GM18867 (cell line): ENCODE results near the gene AIFM3.
"Not testable (repeated sequence)": the region's sequence is repeated elsewhere in the genome, so short reads cannot be mapped to it uniquely, and the experiment has no call there.

ENCODE experiments used
- ATAC-seq: cut with Tn5 transposase; IDR thresholded peaks from one replicate; pipeline ENCODE4 v1.9.1; 2021; ENCODE audit warnings: mild to moderate bottlenecking, moderate library complexity; ENCODE audit not compliant: unreplicated experiment

AIFM3 gene

DNA sequence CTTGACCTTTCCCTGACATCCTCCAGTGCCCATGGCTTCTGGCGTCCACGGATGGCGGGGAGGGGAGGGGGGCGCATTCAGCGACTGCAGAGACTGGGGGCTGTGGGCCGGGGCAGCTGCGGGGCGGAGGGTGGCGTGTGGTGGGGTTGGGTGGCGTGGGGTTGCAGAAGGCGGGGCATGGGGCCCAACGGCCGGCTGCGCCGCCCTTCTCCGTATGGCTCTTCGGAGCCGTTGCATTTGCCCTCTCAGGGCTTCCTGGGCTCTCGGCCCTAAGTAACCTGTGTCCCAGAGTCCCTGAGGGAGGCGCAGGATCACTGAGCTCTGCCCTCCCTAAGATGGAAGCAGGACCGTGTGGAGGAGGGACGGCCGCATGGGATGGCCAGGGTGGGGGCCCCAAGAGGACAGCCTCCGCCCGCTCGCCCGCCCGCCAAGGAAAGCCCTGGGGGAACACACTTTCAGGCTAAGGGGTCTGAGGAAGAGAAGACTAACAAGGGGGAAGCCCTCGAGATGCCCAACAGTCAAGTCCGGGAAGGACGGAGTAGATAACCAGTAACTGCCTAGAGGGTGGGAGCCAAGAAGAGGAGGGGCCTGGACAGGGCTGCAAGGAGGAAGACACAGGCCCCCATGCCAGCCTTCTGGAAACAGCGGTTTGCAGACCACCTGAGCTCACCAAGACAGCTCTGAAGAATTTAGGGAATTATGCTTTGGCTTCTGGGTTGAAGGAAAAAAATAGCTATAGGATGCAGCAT, 9.2 kb upstream of the AIFM3 start:
- no peak for ATAC-seq

DNA sequence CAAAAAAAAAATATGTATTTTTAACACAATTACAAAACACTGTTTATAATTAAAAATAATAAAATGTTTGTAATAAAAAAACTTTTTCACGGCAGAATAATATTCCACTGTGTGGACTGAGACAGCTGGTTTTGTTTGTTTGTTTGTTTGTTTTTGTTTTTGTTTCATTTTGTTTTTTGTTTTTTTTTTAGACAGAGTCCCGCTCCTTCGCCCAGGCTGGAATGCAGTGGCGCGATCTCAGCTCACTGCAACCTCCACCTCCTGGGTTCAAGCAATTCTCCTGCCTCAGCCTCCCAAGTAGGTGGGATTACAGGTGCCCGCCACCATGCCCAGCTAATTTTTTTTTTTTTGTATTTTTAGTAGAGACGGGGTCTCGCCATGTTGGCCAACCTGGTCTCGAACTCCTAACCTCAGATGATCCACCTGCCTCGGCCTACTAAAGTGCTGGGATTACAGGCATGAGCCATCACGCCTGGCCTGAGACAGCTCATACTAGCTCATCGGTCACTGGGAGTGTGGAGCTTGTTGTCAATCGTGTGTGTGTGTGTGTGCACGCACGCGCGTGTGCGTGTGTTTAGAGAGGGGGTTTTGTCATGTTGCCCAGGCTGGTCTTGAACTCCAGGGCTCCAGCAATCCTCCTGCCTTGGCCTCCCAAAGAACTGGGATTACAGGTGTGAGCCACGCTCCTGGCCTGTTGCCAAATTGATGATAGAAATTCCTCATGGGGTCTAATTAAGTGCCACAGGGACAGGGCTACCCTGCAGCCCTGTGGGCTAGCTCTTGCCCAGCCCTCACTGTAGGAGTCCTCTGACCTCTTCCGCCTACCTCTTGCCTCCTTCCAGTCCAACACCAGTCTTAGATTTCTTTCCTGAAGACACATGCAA, 7.2 kb upstream of the AIFM3 start:
- ATAC-seq = no peak

DNA sequence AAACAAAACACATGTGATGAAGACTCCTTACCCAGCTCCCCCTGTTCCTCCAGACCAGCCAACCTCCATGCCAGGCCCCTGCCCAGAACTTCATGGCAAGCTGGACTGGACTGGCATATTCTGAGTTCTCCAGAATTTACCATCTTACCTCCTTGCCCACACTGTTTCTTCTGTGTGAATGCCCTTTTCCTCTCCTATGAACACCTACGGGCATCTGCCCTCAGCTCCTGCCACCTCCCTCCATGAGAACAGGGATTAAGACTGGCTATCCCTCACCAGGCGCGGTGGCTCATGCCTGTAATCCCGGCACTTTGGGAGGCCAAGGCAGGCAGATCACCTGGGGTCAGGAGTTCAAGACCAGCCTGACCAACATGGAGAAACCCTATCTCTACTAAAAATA, 6.4 kb upstream of the AIFM3 start:
- no peak for ATAC-seq

DNA sequence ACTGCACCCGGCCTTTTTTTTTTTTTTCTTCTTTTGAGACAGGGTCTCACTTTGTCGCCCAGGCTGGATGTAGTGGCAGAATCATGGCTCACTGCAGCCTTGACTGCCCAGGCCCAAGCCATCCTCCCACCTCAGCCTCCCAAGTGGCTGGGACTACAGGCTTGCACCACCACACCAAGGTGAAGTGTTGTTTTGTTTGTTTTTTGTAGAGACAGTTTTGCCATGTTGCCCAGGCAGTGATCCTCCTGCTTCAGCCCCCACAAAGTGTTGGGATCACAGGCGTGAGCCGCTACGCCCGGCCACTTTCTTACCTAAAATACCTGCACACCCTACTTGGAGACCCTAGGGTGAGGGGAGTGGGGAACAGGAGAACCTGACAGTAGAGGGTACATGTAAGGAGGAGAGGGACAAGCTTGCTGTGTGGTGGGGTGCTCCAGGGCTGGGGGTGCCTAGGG, 4.5 kb upstream of the AIFM3 start:
- no peak for ATAC-seq

DNA sequence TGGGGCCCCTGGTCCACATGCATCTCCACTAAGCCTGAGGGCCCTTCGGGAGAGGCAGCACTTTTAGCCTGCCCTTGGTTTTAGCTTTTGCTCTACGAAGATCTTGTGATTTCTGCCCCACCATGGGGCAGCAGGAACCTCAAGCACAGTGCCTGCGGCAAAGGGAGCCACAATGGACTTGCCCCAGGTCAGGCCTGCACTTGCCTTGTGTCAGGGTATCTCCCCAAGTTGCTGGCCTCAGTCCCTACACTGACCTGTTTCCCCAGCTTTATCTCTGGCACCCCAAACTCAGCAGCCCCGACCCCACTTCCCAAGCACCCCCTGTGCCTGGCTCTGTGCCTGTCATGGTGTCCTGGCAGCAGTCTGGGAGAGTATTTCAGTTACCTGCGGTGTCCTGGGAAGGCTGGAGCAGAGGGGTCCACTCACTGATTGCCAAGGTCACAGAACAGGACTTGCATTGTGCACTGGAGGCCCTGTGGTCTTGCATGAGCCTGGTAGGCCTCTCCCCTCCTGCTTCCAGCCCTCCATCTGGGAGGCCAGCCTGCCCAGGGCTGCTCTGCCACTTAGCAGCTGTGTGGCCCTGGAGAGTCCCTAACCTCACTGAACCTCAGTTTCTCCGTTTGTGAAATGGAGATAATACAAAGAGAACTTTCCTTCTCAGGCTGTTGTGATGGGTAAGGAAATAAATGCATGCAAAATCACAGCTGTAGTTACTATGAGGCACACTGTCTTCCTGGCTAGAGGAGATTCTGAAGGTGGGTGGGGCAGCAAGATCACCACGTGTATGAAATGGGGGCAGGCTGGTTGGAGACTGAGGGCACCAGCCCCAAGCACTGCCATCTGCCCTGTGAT, 3.6 kb upstream of the AIFM3 start:
- no peak for ATAC-seq

DNA sequence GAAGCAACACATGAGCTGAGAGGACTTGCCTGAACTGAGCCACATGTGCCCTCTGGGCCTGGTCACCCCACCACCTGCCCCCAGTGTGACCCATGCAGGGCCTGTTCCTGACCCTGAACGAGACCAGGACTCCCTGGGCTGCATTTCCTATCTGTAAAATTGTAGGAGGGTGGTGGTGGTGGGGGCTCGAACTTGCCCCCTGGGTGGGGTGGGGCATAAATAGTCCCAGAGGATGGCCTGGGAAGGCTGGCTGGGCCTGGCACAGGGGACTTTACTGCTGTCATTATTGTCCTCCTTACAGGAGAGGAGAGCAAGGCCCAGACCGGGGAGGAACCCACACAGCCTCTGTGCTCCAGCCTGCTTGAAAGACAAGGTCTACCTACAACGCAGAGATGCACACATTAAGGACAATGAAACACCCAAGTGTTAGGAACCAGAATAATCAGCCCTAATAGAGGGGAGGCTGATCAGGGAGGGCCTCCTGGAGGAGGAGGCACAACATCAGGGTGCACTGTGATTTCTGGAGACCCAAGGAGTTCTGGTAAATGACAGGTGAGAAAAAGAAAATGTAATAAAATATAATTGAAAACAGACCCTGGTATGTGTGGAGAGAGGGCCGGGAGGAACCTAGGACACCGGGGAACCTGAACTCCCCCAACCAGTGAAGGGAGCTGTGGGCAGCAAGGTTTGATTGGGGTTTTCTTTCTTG, 2.8 kb upstream of the AIFM3 start:
- no peak for ATAC-seq

DNA sequence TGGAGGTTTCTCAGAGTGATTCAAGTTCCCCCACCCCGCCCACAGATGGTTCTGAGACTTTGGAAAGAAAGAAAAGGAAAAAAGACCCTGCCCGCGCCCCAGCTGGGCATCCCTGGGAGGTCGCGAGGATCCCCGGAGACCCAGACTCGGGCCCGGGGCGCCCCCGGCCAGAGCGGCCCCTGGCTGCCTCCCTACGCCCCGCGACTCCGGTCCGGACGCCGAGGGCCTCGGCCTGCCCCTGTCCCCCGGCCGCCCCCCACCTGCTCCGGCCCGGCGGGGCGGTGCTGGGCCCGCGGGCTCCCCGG, 2.3 kb upstream of the AIFM3 start:
- ATAC-seq = no peak

DNA sequence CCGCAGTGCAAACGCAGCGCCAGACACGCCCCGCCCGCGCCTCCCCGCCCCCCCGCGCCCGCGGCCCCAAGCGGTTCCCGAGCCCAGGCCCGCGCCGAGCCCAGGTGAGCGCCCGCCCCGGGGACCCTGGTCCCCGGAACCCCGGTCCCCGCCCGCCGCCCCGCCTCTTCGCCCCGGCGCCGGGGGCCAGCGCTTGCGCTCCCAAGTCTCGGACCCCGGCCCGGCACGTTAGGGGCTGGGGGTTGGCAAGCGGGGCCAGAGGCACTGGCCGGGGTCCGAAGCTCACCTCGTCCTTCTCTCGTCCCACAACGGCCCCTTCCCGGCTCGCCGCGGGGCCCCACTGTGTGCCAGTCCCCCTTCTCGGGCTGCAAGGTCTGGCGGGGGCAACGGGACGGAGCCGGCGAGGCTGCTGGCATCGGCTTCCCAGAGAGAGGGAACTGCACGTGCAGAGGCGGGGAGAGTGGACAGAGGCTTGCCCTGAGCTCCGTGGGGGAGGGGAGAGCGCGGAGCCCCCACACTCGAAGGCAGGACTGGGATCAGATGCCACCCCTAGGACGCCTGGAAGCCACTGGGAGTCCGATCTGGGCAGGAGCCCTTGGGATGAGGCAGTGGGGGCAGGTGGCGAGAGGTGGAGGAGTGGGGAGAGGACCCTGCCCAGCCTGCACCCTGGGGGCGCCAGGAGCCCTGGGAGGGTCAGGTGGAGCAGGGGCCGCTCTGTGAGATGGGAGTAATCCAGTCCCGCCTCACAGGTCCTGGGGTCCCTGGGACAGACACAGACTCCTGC, 1.8 kb upstream of the AIFM3 start:
- no peak for ATAC-seq

DNA sequence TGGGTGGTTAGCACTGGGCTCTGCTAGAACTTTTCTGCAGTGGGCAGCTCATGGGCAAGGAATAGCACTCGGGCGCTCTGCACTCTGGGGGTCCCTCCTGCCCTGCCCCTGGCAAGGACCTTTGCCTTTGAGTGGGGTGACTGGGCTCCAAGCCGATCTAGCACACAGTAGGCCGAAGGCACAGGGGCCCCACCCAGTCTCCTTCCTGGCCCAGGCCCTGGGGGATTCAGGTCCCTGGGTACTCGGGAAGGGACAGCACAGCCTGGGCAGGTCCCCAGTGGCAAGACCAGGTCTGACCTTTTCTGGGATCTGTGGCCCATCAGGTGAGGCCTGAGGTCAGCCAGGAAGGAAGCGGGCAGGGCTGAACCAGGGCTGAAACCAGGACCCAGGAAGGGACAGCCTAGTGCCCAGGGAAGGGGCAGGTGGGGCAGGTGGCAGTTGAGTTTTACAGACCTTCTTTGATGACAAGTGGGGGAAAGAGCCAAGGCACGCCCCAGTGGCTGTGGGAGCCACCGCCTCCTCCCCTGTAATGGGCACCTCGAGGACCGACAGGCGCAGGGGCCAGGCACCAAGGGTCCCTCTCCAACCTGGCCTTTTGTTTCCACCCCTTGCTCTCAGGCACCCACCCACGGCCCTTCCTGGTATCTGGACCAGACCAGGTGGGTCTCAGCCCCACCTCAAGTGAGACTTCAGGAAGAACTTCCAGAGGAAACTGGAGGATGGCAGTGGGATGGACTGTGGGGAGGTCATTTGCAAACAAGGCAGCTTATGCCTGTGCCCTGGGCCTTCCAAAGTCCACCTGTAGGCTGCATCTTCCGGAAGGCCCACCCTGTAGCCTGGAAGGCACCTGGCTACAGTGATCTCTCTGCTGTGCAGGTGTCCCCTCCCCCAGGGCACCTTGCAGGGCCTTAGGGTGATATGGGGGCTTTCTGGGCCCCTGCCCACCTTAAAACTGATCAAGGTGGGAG, 883 bp upstream of the AIFM3 start:
- no peak for ATAC-seq

DNA sequence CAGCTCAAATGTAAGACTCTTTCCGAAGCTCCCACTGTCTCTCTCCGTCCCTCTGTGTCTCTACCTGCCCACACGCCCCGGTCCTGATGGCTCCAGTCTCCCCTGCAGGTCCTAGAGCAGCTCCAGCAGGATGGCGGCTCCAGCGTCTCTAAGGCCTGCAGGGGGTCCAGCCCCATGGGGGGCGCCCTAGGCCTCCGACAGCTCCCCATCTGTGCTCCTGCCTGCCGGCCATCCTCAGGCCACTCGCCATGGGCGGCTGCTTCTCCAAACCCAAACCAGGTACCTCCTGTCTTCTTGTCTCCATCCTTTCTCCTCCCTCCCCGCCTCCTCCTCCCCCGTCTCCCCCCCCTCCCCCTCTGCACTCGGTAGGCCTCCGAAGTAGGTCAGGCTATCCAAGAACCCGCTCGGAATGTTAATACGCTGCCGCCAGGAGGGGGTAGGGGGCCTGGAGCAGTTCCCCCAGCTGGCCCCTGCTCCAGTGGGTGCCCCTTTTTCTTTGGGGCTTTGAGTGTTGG, 699 bp downstream of the AIFM3 start:
- ATAC-seq = no peak

DNA sequence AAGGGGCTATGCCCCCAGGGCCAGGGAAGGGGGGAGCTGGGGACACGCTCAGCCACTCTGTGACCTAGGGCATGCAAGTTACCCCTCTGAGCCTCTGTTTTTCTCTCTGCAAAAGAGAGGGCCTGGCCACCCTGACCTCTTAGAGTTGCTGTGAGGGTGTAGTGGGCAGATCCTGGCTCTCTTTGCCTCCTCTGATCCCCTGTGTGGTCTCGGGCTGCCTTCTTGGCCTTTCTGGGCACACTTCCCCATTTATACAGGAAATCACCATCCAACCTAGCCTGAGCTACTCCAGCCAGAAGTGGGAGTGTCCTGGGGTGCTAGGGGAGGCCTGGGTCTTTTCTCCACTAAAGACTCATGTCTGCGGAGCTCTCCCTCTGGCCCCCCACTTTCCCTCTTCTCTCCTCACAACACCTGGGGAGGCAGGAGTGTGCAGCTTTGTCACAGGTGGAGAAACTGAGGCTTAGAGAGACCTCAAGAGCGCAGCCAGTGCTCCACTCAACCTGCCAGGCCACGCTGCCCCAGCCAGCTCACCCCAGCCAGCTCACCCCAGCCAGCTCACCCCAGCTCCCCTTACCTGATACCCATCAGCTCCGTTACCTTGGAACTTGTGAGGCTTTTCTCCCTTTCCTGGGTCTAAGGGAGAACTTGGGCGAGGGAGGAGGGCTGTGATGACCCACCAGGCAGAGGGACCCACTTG, 1.4 kb downstream of the AIFM3 start:
- no peak for ATAC-seq

DNA sequence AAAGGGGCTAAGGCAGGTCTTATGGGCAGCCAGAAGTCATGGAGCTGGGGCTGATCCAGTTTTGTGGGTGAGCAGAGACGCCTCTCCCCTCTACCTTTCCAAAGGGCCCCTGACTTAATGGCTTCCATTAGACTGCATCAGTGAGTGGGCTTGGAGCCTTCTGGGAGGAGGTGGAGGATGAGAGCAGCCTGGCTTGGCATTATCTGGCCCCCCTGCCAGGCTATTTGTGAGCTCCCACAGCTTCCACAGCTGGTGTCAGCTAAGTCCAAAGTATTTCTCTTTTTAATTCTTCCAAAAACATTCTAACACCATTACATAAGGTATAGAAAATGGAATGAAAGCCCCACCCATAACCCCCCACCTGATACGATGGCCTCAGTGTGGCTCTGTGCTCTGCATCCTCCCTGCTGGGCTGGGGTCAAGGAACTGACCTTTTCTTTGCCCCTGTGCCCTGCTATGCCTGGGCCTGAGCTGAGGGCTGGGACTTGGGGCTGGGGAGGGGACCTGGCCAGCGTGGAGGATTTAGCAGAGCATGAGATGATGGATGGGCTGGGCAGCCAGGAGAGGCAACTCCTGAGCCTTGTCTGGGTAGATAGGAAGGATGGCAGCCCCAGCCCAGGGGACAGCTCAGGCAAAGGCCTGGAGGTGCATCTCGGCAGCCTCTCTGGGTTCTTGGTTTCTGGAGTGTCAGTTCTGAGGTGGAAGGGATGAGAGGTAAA, 4.0 kb downstream of the AIFM3 start:
- ATAC-seq = no peak

DNA sequence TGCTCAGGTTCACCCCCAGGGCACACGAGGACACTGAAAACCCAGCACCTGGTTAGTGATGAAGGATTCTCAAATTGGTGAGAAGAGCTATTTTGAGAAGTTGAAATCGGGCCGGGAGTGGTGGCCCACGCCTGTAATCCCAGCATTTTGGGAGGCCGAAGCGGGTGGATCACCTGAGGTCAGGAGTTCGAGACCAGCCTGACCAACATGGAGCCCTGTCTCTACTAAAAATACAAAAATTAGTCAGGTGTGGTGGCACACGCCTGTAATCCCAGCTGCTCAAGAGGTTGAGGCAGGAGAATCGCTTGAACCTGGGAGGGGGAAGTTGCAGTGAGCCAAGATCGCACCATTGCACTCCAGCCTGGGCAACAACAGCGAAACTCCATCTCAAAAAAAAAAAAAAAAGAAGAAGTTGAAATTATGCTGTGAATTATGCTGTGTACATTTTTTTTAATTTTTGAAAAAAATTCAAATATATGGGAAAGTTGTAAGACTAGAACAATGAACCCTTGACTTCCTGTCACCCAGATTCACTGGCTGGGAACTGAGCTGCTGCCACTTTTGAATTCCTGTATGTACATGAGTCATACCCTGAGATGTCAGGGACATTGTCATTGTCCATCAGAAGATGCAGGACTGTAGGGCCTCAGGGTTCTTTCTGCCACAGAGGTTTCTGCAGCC, 5.1 kb downstream of the AIFM3 start:
- ATAC-seq = not testable (repeated sequence)

DNA sequence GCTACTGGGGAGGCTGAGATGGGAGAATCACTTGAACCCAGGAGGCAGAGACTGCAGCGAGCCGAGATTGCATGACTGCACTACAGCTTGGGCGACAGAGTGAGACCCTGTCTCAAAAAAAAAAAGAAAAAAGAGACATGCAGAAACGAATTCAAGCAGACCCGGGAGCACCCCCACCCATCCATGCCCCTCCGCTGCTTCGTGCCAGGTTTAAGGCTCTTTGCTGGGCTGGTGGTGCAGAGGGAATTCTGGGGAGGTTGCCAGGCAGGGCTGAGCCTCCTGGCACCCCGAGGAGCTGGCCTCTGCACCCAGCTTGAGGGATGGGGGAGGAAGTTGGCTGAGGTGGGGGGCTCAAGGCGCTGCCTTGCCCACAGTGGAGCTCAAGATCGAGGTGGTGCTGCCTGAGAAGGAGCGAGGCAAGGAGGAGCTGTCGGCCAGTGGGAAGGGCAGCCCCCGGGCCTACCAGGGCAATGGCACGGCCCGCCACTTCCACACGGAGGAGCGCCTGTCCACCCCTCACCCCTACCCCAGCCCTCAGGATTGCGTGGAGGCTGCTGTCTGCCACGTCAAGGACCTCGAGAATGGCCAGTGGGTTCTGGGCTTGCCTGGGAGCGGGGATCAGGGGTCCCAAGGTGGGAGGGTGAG, 6.0 kb downstream of the AIFM3 start:
- ATAC-seq = no peak

DNA sequence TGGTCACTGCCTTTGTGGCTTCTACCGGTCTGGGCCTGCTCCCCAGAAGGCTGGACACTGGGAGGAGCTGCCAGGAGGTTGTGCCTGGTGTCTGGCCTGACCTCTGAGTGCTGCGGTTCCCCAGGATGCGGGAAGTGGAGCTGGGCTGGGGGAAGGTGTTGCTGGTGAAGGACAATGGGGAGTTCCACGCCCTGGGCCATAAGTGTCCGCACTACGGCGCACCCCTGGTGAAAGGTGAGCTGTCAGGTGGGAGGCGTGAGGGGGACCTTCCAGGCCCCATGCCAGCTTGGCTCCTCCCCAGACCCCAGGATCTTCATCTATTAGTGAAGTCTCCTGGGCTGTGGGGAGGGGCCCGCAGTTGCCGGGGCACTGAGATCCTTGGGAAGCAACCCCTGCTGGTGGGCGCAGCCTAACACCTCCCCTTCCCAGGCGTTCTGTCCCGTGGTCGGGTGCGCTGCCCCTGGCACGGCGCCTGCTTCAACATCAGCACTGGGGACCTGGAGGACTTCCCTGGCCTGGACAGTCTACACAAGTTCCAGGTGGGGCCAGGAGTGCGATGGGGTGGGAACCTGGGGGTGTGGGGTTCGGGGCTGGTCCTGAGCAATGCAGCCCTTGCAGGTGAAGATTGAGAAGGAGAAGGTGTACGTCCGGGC, 6.7 kb downstream of the AIFM3 start:
- no peak for ATAC-seq
